NT2/D1 (cell line): Measurements from ENCODE around the gene GCNT1.

Source experiments
- SUZ12 ChIP-seq: IDR thresholded peaks from 2 replicates; pipeline ENCODE4 v1.6.1; 2011; ENCODE audit not compliant: insufficient read length, insufficient read depth; ENCODE audit errors: extremely low read depth
- YY1 ChIP-seq: IDR thresholded peaks from 2 replicates; pipeline ENCODE4 v1.6.1; 2011; ENCODE audit not compliant: insufficient read length, insufficient read depth
- ZNF274 ChIP-seq: IDR thresholded peaks from 2 replicates; pipeline ENCODE4 v1.6.1; 2011; ENCODE audit warnings: mild to moderate bottlenecking, low read depth, low read length

DNA sequence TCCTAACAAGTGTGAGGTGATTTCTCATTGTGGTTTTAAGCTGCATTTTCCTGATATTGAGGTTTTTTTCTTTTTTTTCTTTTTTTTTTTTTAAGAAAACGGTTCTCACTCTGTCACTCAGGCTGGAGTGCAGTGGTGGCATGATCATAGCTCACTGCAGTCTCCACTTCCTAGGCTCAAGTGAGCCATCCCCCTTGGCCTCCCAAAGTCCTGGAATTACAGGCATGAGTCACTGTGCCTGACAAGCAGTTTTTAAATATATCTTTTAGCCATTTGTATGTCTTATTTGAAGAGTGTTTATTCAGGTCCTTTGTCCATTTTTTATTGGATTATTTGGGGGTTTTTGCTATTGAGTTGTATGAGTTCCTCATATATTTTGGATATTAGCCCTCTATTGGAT lies 53.8 kb downstream of the GCNT1 start:
- TF ChIP-seq ZNF274: no peak
- TF ChIP-seq YY1: no peak
- no peak for TF ChIP-seq SUZ12
